Parathyroid adenoma (tissue), 2 donors: ENCODE measurements around the gene GNAT3.

Experiments used
- H2AFZ ChIP-seq: fragments of 300-600 bp; sonication (generic); one replicate; pipeline ENCODE4 v1.7.0; 2017; ENCODE audit warnings: antibody characterized with exemption, mild to moderate bottlenecking
- H3K27ac ChIP-seq: fragments of 300-600 bp; sonication (generic); one replicate; pipeline ENCODE4 v1.7.0; 2017
- H3K27me3 ChIP-seq: fragments of 300-600 bp; sonication (generic); one replicate; pipeline ENCODE4 v1.7.0; 2017; ENCODE audit warnings: low read length; ENCODE audit not compliant: control insufficient read depth, insufficient read depth
- H3K36me3 ChIP-seq: fragments of 300-600 bp; sonication (generic); one replicate; pipeline ENCODE4 v1.7.0; 2017; ENCODE audit warnings: low read length; ENCODE audit not compliant: control insufficient read depth, insufficient read depth
- H3K4me1 ChIP-seq: fragments of 300-600 bp; sonication (generic); one replicate; pipeline ENCODE4 v1.7.0; 2017; ENCODE audit warnings: control low read depth
- H3K4me2 ChIP-seq: fragments of 300-600 bp; sonication (generic); one replicate; pipeline ENCODE4 v1.7.0; 2017; ENCODE audit warnings: low read length
- H3K4me3 ChIP-seq: fragments of 300-600 bp; sonication (generic); one replicate; pipeline ENCODE4 v1.7.0; 2017; ENCODE audit warnings: low read depth, low read length
- H3K79me2 ChIP-seq: fragments of 300-600 bp; sonication (generic); one replicate; pipeline ENCODE4 v1.7.0; 2017; ENCODE audit warnings: control low read depth
- H3K9ac ChIP-seq: fragments of 300-600 bp; sonication (generic); one replicate; pipeline ENCODE4 v1.7.0; 2017; ENCODE audit warnings: mild to moderate bottlenecking
- H3K9me3 ChIP-seq: fragments of 300-600 bp; sonication (generic); one replicate; pipeline ENCODE4 v1.7.0; 2017; ENCODE audit warnings: low read length; ENCODE audit not compliant: control insufficient read depth
- TF ChIP-seq, protein P1 (sequence below): fragments of 300-600 bp; sonication (generic); IDR thresholded peaks from one replicate; pipeline ENCODE4 v1.7.0; 2017; ENCODE audit warnings: antibody characterized with exemption, mild to moderate bottlenecking
- donor health status: primary hyperparathyroidism.

The GNAT3 gene

DNA sequence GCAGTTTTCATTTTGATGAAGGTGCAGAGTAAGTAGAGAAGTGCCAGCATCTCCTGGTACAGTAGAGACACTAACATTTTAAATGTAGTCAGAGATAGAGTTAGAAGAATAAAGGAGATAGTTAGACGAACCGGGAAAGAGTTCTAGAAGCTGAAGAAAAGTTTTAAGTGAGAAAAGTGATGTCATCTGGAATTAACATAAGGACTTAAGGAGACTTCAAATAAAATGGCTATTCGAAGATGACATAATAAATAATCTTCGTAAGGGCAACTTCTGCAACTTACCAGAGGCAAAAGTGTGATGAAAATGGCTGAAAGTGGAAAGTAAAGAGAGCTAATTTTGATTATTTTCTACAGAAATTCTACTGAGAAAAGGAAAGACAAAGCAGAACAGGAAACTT is 20.4 kb downstream of the GNAT3 start:
- no peak overlapping the region for H3K27ac ChIP-seq

DNA sequence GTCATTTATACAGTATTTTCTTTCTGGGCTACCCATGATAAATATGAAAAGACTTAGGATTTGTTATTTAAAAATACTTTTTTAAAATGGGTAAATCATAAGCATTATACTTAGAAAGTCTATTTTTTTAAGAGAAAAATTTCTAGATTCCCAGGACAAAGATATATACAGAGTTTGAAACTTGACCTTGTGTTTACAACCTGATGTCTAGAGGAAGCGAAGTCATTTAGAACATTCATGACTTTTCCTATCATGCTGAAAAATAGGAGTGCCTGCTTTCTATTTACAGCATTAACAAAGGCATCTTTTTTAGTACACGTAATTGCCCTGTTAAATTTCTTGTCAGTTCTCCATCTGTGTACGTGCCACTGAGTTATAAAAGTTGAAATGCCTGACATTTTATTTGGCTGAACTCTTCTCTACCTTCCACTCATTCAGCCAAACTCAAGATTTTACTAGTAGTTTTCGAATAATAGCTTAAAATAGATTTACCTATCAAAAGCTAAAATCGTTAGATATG is 23.0 kb downstream of the GNAT3 start:
- no peak overlapping the region for H3K4me2 ChIP-seq
- no peaks in the 10 kb centered on the region for H3K27me3 ChIP-seq
- H3K79me2 ChIP-seq: no peaks in the 10 kb centered on the region
- H2AFZ ChIP-seq: no peak overlapping the region
- H3K27ac ChIP-seq: no peak overlapping the region
- no peak overlapping the region for H3K4me3 ChIP-seq
- H3K9me3 ChIP-seq: no peaks in the 10 kb centered on the region
- TF ChIP-seq, protein P1, sequence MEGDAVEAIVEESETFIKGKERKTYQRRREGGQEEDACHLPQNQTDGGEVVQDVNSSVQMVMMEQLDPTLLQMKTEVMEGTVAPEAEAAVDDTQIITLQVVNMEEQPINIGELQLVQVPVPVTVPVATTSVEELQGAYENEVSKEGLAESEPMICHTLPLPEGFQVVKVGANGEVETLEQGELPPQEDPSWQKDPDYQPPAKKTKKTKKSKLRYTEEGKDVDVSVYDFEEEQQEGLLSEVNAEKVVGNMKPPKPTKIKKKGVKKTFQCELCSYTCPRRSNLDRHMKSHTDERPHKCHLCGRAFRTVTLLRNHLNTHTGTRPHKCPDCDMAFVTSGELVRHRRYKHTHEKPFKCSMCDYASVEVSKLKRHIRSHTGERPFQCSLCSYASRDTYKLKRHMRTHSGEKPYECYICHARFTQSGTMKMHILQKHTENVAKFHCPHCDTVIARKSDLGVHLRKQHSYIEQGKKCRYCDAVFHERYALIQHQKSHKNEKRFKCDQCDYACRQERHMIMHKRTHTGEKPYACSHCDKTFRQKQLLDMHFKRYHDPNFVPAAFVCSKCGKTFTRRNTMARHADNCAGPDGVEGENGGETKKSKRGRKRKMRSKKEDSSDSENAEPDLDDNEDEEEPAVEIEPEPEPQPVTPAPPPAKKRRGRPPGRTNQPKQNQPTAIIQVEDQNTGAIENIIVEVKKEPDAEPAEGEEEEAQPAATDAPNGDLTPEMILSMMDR: no peak
- H3K36me3 ChIP-seq: no peaks in the 10 kb centered on the region
- no peaks in the 10 kb centered on the region for H3K4me1 ChIP-seq
- no peak overlapping the region for H3K9ac ChIP-seq

More for the DNA sequence above, 20.4 kb downstream of the GNAT3 start:
- H3K4me2 ChIP-seq: no peak overlapping the region
- no peak overlapping the region for H3K9ac ChIP-seq
- H3K9me3 ChIP-seq: no peaks in the 10 kb centered on the region
- no peaks in the 10 kb centered on the region for H3K27me3 ChIP-seq
- H3K36me3 ChIP-seq: no peaks in the 10 kb centered on the region
- H3K4me1 ChIP-seq: no peaks in the 10 kb centered on the region
- H3K79me2 ChIP-seq: no peaks in the 10 kb centered on the region
- H2AFZ ChIP-seq: no peak overlapping the region
- TF ChIP-seq, protein P1: no peak
- H3K4me3 ChIP-seq: no peak overlapping the region

DNA sequence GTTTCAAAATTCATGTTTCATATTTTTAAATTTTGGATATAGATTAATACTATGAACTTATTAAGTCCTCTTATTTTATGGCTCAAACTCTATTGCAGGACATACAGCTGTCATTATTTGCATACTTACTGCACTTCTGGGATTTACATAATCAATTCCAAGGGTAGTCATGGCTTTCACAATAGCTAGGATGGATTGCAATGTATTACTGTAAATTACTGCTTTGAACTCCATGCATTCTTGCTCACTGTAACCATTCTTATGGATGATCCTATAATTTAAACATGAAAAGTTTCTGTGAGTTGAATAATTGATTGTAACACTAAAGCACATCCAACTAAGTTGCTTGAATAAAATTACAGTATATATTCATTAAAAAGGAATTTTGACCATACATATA is 23.5 kb downstream of the GNAT3 start:
- Histone ChIP-seq H3K4me3 (no peak overlapping the region), H3K79me2 (no peaks in the 10 kb centered on the region), H3K9me3 (no peaks in the 10 kb centered on the region)

DNA sequence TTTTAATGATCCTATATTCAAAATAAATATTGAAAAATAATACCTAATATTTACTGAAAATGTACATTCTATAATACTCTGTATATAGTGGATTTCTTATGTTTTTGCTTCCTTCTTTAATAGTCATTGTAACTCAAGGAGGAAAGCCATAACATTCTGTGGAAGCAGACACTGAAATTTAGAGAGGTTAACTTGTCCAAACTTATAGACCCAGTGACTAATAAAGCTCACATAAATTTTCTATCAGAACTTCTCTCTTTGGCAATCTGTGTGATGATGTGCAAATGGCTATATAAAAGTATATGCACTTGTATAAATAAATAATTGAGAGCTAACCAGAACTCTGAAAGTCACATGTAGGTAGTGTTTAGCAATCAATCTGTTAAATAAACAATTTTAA is 26.1 kb downstream of the GNAT3 start:
- Histone ChIP-seq H3K9me3 (no peaks in the 10 kb centered on the region), H3K79me2 (no peaks in the 10 kb centered on the region), H3K27me3 (no peaks in the 10 kb centered on the region), H2AFZ (no peak overlapping the region), H3K4me2 (no peak overlapping the region), H3K9ac (no peak overlapping the region), H3K27ac (no peak overlapping the region), H3K36me3 (no peaks in the 10 kb centered on the region), H3K4me3 (no peak overlapping the region), H3K4me1 (peaks cover 7% of the 10 kb centered on the region)
- TF ChIP-seq, protein P1: no peak

More for the DNA sequence above, 23.5 kb downstream of the GNAT3 start:
- H2AFZ ChIP-seq: no peak overlapping the region
- no peaks in the 10 kb centered on the region for H3K4me1 ChIP-seq
- H3K36me3 ChIP-seq: no peaks in the 10 kb centered on the region
- no peak overlapping the region for H3K27ac ChIP-seq
- TF ChIP-seq, protein P1: no peak
- H3K4me2 ChIP-seq: no peak overlapping the region
- no peak overlapping the region for H3K9ac ChIP-seq
- H3K27me3 ChIP-seq: no peaks in the 10 kb centered on the region

DNA sequence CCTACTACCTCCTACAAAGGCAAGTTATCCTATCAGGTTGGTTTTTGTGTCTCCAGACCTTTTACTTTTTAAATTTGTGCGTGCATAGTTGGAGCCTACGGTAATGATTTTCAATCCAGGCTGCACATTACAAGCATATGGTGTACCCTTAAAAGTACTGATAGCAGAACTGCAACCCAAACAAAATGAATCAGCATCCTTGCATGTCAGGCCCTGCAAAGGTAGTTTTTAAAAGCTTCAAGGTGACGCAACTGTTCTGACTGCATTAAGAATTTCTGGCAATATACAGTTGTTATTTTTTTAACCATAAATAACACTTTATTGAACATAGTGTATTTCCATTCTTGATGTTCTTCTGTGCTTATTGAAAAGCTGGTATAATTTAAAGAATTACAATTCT is 28.9 kb downstream of the GNAT3 start:
- Histone ChIP-seq H2AFZ (no peak overlapping the region), H3K9ac (no peak overlapping the region), H3K36me3 (no peaks in the 10 kb centered on the region), H3K27ac (no peak overlapping the region), H3K4me1 (peaks cover 7% of the 10 kb centered on the region), H3K27me3 (no peaks in the 10 kb centered on the region), H3K79me2 (no peaks in the 10 kb centered on the region), H3K4me2 (no peak overlapping the region), H3K4me3 (no peak overlapping the region), H3K9me3 (no peaks in the 10 kb centered on the region)
- TF ChIP-seq, protein P1: no peak
